ENCODE data around the gene MTSS2.

The MTSS2 gene

GRCh38 chr16:70659546-70659945, 26.3 kb downstream of the MTSS2 start:
- no peak overlapping the region for H3K4me3 ChIP-seq (ENCODE audit: low read depth, low read length)
- in situ Hi-C loops (cut with HindIII; ENCODE audit: low pct_ligation_motif_present, low sequenced_read_pairs): no loop called here
- H3K36me3 ChIP-seq (replicated peaks): peaks cover 7% of the 10 kb centered on the region
- no peak for DNase-seq
- H3K27me3 ChIP-seq (replicated peaks): no peaks in the 10 kb centered on the region
- H3K27ac ChIP-seq: no peak overlapping the region
- TF ChIP-seq, protein P1, sequence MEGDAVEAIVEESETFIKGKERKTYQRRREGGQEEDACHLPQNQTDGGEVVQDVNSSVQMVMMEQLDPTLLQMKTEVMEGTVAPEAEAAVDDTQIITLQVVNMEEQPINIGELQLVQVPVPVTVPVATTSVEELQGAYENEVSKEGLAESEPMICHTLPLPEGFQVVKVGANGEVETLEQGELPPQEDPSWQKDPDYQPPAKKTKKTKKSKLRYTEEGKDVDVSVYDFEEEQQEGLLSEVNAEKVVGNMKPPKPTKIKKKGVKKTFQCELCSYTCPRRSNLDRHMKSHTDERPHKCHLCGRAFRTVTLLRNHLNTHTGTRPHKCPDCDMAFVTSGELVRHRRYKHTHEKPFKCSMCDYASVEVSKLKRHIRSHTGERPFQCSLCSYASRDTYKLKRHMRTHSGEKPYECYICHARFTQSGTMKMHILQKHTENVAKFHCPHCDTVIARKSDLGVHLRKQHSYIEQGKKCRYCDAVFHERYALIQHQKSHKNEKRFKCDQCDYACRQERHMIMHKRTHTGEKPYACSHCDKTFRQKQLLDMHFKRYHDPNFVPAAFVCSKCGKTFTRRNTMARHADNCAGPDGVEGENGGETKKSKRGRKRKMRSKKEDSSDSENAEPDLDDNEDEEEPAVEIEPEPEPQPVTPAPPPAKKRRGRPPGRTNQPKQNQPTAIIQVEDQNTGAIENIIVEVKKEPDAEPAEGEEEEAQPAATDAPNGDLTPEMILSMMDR (IDR thresholded peaks at IDR 0.05; ENCODE audit: low read depth, low read length, missing control alignments): no peak

GRCh38 chr16:70658921-70659320, 26.9 kb downstream of the MTSS2 start:
- in situ Hi-C loops (cut with HindIII; ENCODE audit: low pct_ligation_motif_present, low sequenced_read_pairs): no loop called here
- Histone ChIP-seq H3K27ac (no peak overlapping the region), H3K4me3 (ENCODE audit: low read depth, low read length) (no peak overlapping the region), H3K36me3 (replicated peaks) (peaks cover 1% of the 10 kb centered on the region), H3K27me3 (replicated peaks) (no peaks in the 10 kb centered on the region)
- TF ChIP-seq, protein P1 (IDR thresholded peaks at IDR 0.05; ENCODE audit: low read depth, low read length, missing control alignments): no peak
- no peak for DNase-seq

DNA sequence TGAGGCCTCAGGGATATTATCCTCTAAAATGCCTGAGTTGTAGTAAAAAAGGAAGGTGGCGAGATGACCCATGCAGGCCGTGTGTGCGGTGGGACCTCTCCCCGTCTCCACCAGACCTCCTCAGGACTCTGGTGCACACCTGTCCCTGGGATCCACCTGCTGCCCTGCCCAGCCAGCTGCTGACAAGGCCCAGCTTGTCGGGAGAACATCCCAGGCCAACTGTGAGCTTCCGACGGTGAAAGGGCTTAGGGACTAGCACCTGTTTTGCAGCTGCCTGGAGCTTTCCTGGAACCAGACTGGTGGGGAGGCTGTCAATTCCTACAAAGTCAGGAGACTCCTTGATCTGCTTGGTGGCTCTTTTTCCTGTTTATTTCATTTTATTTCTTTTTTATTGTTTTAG, 27.9 kb downstream of the MTSS2 start:
- DNase-seq: no peak
- in situ Hi-C loops (cut with HindIII; ENCODE audit: low pct_ligation_motif_present, low sequenced_read_pairs): no loop called here
- TF ChIP-seq, protein P1 (IDR thresholded peaks at IDR 0.05; ENCODE audit: low read depth, low read length, missing control alignments): no peak
- H3K27me3 ChIP-seq (replicated peaks): no peaks in the 10 kb centered on the region
- no peaks in the 10 kb centered on the region for H3K36me3 ChIP-seq (replicated peaks)
- no peak overlapping the region for H3K4me3 ChIP-seq (ENCODE audit: low read depth, low read length)
- H3K27ac ChIP-seq: no peak overlapping the region

GRCh38 chr16:70656712-70657263, 29.1 kb downstream of the MTSS2 start:
- Histone ChIP-seq H3K36me3 (replicated peaks) (no peaks in the 10 kb centered on the region), H3K4me3 (ENCODE audit: low read depth, low read length) (no peak overlapping the region), H3K27me3 (replicated peaks) (no peaks in the 10 kb centered on the region), H3K27ac (no peak overlapping the region)
- DNase-seq: no peak
- in situ Hi-C loops (cut with HindIII; ENCODE audit: low pct_ligation_motif_present, low sequenced_read_pairs): no loop called here
- TF ChIP-seq, protein P1 (IDR thresholded peaks at IDR 0.05; ENCODE audit: low read depth, low read length, missing control alignments): peak; percentile 5

DNA sequence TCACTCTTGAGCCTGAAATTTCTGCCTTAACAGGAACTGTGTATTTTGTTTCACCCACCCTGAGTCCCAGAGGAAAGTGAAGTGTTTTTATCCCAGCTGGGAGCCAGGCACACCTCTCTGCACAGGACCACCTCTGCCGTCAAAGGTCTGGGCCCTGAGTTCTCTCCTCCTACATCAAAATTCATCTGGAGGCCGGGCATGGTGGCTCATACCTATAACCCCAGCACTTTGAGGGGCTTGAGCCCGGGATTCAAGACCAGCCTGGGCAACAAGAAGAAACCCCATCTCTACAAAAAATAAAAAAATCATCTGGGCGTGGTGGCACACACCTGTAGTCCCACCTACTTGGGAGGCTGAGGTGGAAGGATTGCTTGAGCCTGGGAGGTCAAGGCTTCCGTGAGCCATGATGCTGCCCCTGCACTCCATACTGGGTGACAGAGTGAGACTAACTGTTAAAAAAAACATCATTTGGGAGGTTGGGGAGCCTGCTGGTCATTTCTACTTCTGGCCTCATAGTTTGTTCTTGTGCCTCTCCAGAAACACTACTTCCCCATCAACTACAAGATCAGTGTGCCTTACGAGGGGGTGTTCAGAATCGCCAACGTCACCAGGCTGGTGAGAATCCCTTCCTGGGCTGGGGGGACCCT, 29.7 kb downstream of the MTSS2 start:
- TF ChIP-seq, protein P1 (IDR thresholded peaks at IDR 0.05; ENCODE audit: low read depth, low read length, missing control alignments): no peak
- DNase-seq: no peak
- Histone ChIP-seq H3K27ac (no peak overlapping the region), H3K27me3 (replicated peaks) (no peaks in the 10 kb centered on the region), H3K4me3 (ENCODE audit: low read depth, low read length) (no peak overlapping the region), H3K36me3 (replicated peaks) (no peaks in the 10 kb centered on the region)
- in situ Hi-C loops (cut with HindIII; ENCODE audit: low pct_ligation_motif_present, low sequenced_read_pairs): no loop called here

Measured in brain microvascular endothelial cell (primary cell).